Activated naive CD8-positive, alpha-beta T cell treated with anti-CD3 and anti-CD28 coated beads, Interleukin-2, amount 50 U/mL, for 24 hours (primary cell): ENCODE results near the gene CCL2.

ENCODE experiments used
- ATAC-seq: fragments of 150-1000 bp; cut with Tn5 transposase; one replicate; pipeline ENCODE4 v1.10.0; 2021
- DNase-seq: peaks from one replicate; pipeline ENCODE4 v3.0.0; 2021
- H3K27ac Mint-ChIP-seq: one replicate; pipeline ENCODE4 v1.8.0; 2021; ENCODE audit warnings: mild to moderate bottlenecking, mixed read lengths
- H3K27me3 Mint-ChIP-seq: one replicate; pipeline ENCODE4 v1.8.0; 2021; ENCODE audit warnings: mixed read lengths
- H3K36me3 Mint-ChIP-seq: one replicate; pipeline ENCODE4 v1.8.0; 2021; ENCODE audit warnings: low read depth, mixed read lengths
- H3K4me1 Mint-ChIP-seq: one replicate; pipeline ENCODE4 v1.8.0; 2021; ENCODE audit warnings: mixed read lengths
- H3K4me3 Mint-ChIP-seq: one replicate; pipeline ENCODE4 v1.8.0; 2021; ENCODE audit warnings: mild to moderate bottlenecking, moderate library complexity, mixed read lengths
- H3K9me3 Mint-ChIP-seq: one replicate; pipeline ENCODE4 v1.8.0; 2021; ENCODE audit warnings: mixed read lengths

CCL2 gene

DNA sequence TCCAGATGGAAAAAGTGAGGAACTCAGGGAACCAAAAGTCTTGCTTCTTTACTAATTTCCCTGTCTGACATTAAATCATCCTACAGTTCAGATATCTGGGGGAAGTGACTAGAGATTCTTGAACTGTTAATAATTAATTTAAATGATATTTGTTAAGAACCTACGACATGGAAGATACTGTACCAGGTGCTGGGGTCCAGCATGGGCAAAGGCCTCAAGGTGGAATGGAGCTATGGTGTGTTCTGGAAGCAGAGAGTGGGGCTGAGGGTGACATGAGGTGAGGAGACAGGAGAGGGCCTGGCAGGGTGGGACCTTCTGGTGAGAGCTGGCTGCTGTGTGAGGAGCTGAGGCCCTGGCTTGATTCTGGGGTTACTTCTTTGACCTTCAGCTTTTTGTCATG, 6.0 kb upstream of the CCL2 start:
- Mint-ChIP-seq H3K9me3 (no peaks in the 10 kb centered on the region), H3K36me3 (no peaks in the 10 kb centered on the region)

GRCh38 chr17:34249478-34249877, 5.6 kb upstream of the CCL2 start:
- no peaks in the 10 kb centered on the region for H3K9me3 Mint-ChIP-seq
- H3K27ac Mint-ChIP-seq: no peak overlapping the region
- no peak for DNase-seq
- peaks cover 8% of the 10 kb centered on the region for H3K4me1 Mint-ChIP-seq
- ATAC-seq: no peak
- peaks cover 19% of the 10 kb centered on the region for H3K27me3 Mint-ChIP-seq
- H3K36me3 Mint-ChIP-seq: no peaks in the 10 kb centered on the region
- H3K4me3 Mint-ChIP-seq: no peak overlapping the region

More for the DNA sequence above, 6.0 kb upstream of the CCL2 start:
- peaks cover 19% of the 10 kb centered on the region for H3K27me3 Mint-ChIP-seq
- ATAC-seq (no peak), DNase-seq (no peak)
- H3K27ac Mint-ChIP-seq: no peak overlapping the region
- peaks cover 8% of the 10 kb centered on the region for H3K4me1 Mint-ChIP-seq
- H3K4me3 Mint-ChIP-seq: no peak overlapping the region

DNA sequence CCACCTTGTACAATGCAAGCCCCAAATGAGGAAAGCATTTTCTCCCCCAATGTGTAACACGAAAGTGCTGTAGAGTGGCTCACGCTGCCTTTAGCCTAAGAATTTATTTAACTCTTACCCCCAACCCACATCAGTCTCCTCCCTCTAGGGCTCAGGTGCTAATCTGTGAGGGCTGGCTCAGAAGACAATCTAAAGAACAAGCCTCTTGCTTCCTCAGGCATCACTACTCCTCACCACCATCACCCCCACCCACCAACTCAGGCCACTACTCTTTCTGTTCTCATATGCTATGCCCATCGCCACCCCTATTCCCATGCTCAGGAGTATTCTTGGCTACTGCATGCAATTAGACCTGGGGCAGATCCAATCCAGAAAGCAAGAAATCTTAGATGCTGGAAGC, 3.9 kb upstream of the CCL2 start:
- Mint-ChIP-seq H3K27me3 (peaks cover 31% of the 10 kb centered on the region), H3K4me3 (no peak overlapping the region), H3K36me3 (no peaks in the 10 kb centered on the region), H3K9me3 (no peaks in the 10 kb centered on the region), H3K27ac (no peak overlapping the region), H3K4me1 (peaks cover 14% of the 10 kb centered on the region)
- ATAC-seq (no peak), DNase-seq (no peak)

DNA sequence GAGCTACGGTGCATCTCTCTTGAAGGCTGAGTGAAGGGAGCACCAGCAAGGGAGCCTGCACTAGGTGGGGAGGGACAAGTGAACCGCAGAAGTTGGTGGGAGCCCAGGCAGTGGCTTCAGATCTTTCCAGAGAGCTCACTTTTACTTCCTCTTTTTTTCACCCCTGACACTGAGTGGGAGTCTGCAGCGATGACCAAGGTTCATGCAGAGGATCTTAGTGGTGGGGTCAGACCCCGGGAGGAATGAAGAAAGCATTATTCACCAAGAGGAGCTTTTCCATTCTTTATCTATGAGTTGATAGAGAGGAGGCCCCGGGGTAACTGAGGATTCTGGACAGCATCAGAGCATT, 3.0 kb upstream of the CCL2 start:
- no peak overlapping the region for H3K4me3 Mint-ChIP-seq
- peak; percentile 39 for ATAC-seq

DNA sequence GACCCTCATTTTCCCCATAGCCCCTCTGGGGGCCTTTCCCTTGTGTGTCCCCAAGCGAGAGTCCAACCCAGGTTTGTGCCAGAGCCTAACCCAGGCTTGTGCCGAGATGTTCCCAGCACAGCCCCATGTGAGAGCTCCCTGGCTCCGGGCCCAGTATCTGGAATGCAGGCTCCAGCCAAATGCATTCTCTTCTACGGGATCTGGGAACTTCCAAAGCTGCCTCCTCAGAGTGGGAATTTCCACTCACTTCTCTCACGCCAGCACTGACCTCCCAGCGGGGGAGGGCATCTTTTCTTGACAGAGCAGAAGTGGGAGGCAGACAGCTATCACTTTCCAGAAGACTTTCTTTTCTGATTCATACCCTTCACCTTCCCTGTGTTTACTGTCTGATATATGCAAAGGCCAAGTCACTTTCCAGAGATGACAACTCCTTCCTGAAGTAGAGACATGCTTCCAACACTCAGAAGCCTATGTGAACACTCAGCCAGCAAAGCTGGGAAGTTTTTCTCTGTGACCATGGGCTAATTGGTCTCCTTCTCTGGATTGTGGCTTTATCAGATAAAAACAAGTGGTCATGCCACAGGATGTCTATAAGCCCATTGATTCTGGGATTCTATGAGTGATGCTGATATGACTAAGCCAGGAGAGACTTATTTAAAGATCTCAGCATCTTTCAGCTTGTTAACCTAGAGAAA, 2.5 kb upstream of the CCL2 start:
- peaks cover 9% of the 10 kb centered on the region for H3K4me1 Mint-ChIP-seq
- ATAC-seq (no peak), DNase-seq (no peak)
- no peaks in the 10 kb centered on the region for H3K36me3 Mint-ChIP-seq
- no peak overlapping the region for H3K4me3 Mint-ChIP-seq
- H3K27ac Mint-ChIP-seq: no peak overlapping the region
- H3K9me3 Mint-ChIP-seq: no peaks in the 10 kb centered on the region
- H3K27me3 Mint-ChIP-seq: peaks cover 35% of the 10 kb centered on the region

More for the DNA sequence above, 3.0 kb upstream of the CCL2 start:
- H3K4me1 Mint-ChIP-seq: peaks cover 9% of the 10 kb centered on the region
- H3K36me3 Mint-ChIP-seq: no peaks in the 10 kb centered on the region
- no peak overlapping the region for H3K27ac Mint-ChIP-seq
- H3K27me3 Mint-ChIP-seq: peaks cover 31% of the 10 kb centered on the region
- H3K9me3 Mint-ChIP-seq: no peaks in the 10 kb centered on the region
- no peak for DNase-seq

- Mint-ChIP-seq H3K27me3 (peaks cover 38% of the 10 kb centered on the region), H3K36me3 (no peaks in the 10 kb centered on the region), H3K4me1 (peaks cover 9% of the 10 kb centered on the region), H3K9me3 (no peaks in the 10 kb centered on the region), H3K27ac (no peak overlapping the region), H3K4me3 (no peak overlapping the region)
- ATAC-seq (no peak), DNase-seq (no peak)
Measured at GRCh38 chr17:34253139-34253525, 2.0 kb upstream of the CCL2 start.

DNA sequence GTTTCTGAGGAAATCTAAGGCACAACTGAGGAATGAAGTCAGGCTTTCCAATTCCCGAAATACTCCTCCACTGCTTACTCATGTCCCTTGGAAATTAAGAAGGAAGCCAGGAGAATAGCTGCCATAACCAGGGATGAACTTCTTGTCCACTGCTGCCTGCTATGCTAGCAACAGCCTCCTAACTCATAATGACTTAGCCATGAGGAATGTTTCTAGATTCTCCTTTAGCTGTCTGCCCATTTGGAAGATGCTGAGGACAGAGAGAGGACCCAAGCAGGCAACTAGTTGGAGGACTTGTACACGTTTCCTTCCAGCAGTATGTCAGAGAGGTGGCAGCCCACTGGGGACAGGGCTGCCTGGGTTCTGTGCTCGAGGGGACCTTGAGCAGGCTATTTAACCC, 939 bp upstream of the CCL2 start:
- no peaks in the 10 kb centered on the region for H3K36me3 Mint-ChIP-seq
- no peaks in the 10 kb centered on the region for H3K9me3 Mint-ChIP-seq
- H3K27me3 Mint-ChIP-seq: peaks cover 38% of the 10 kb centered on the region
- peaks cover 9% of the 10 kb centered on the region for H3K4me1 Mint-ChIP-seq
- H3K27ac Mint-ChIP-seq: no peak overlapping the region
- no peak for ATAC-seq
- H3K4me3 Mint-ChIP-seq: no peak overlapping the region
- DNase-seq: no peak

- H3K4me1 Mint-ChIP-seq: peaks cover 9% of the 10 kb centered on the region
- no peaks in the 10 kb centered on the region for H3K36me3 Mint-ChIP-seq
- H3K27me3 Mint-ChIP-seq: peaks cover 41% of the 10 kb centered on the region
- ATAC-seq (no peak), DNase-seq (no peak)
- no peaks in the 10 kb centered on the region for H3K9me3 Mint-ChIP-seq
- no peak overlapping the region for H3K27ac Mint-ChIP-seq
- H3K4me3 Mint-ChIP-seq: no peak overlapping the region
Measured at GRCh38 chr17:34255381-34255732, 272 bp downstream of the CCL2 start.

DNA sequence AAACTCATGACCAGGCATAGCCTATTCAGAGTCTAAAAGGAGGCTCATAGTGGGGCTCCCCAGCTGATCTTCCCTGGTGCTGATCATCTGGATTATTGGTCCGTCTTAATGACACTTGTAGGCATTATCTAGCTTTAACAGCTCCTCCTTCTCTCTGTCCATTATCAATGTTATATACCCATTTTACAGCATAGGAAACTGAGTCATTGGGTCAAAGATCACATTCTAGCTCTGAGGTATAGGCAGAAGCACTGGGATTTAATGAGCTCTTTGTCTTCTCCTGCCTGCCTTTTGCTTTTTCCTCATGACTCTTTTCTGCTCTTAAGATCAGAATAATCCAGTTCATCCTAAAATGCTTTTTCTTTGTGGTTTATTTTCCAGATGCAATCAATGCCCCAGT, 756 bp downstream of the CCL2 start:
- DNase-seq (no peak), ATAC-seq (no peak)
- Mint-ChIP-seq H3K27ac (no peak overlapping the region), H3K4me1 (peaks cover 9% of the 10 kb centered on the region), H3K9me3 (no peaks in the 10 kb centered on the region), H3K27me3 (peaks cover 36% of the 10 kb centered on the region), H3K4me3 (no peak overlapping the region), H3K36me3 (no peaks in the 10 kb centered on the region)

DNA sequence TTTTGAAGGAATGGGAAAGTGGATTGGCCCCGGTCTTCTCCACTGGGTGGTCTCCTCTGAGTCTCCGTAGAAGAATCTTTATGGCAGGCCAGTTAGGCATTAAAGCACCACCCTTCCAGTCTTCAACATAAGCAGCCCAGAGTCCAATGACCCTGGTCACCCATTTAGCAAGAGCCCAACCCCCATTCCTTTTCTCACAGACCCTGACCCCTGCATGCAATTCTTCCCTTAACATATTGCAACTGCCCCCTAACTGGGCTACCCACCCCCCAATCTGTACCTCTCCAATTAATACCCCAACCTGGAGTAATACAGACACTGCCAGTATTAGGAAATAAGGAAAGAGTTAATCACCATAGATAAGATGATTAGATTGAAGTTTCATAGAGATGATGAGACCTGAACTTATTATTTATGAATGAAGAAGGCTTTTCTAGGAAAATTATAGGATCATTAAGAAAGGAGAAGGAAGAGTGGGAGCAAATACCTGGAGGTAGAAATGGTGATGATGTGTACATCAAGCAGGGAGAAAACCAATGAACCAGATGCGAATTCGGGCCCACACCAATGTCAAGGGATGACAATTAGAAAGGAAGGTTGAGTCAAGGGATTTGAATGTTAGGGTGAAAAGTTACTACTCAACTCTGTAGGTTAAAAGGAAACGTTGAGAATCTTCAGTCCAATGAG, 2.4 kb downstream of the CCL2 start:
- H3K27ac Mint-ChIP-seq: no peak overlapping the region
- no peak overlapping the region for H3K4me3 Mint-ChIP-seq
- no peak for DNase-seq
- no peaks in the 10 kb centered on the region for H3K9me3 Mint-ChIP-seq
- peaks cover 9% of the 10 kb centered on the region for H3K4me1 Mint-ChIP-seq
- no peaks in the 10 kb centered on the region for H3K36me3 Mint-ChIP-seq
- peaks cover 31% of the 10 kb centered on the region for H3K27me3 Mint-ChIP-seq
- ATAC-seq: no peak

DNA sequence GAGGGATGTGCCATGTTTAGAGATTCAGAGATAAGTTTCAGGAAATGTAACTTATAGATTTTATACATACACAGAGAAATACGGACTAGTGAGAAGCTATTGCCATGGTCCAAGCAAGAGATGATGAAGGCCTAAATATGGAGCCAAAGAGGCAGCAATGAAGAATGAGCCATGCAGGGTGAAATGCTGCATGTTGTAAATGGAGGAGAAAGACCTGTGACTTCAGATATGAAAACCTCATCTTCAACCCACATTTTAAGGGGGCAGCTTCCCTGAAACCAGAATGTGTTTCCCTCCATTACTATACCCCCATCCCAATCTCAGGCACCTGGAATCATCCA, 2.9 kb downstream of the CCL2 start:
- no peak overlapping the region for H3K27ac Mint-ChIP-seq
- DNase-seq (no peak), ATAC-seq (no peak)
- no peak overlapping the region for H3K4me3 Mint-ChIP-seq
- no peaks in the 10 kb centered on the region for H3K36me3 Mint-ChIP-seq
- H3K4me1 Mint-ChIP-seq: peaks cover 6% of the 10 kb centered on the region
- peaks cover 26% of the 10 kb centered on the region for H3K27me3 Mint-ChIP-seq
- no peaks in the 10 kb centered on the region for H3K9me3 Mint-ChIP-seq

DNA sequence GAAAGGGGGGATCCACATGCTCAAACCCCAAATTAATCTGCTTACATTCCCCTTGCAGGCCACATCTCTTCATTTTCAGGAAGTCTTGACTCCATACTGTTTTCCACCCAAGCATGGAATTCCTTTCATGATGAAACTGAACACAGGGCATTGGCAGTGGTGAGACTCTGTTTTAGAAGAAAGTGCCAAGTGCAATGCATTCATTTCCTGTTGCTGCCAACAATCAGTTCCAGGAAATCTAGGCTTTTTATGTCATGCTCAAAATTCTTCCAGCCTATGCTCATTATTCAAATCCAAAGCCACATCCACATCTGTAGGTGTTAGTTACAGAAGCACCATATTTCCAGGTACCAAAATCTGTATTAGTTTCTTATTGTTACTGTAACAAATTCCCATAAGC, 4.1 kb downstream of the CCL2 start:
- Mint-ChIP-seq H3K4me1 (peaks cover 6% of the 10 kb centered on the region), H3K4me3 (no peak overlapping the region), H3K36me3 (no peaks in the 10 kb centered on the region), H3K27ac (no peak overlapping the region), H3K9me3 (no peaks in the 10 kb centered on the region), H3K27me3 (peaks cover 24% of the 10 kb centered on the region)
- no peak for DNase-seq
- no peak for ATAC-seq

DNA sequence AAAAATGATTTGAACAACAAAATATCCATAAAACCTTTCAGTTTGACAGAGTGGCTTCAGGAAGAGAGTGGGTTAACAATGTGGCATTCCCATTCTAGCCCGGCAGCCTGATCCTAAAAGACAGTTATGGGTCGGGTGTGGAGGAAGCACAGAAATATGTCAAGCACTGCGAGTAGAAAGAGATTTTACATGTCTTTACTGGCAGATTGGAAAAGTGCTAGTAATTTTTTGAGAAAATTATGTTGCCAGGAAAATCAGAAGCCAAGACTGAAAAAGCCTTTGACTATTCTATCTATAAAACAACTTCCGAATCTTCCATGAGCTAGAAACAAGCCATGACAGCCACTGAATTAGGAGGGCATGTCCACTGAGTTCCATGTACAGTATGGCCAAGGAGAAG, 5.8 kb downstream of the CCL2 start:
- ATAC-seq: no peak

DNA sequence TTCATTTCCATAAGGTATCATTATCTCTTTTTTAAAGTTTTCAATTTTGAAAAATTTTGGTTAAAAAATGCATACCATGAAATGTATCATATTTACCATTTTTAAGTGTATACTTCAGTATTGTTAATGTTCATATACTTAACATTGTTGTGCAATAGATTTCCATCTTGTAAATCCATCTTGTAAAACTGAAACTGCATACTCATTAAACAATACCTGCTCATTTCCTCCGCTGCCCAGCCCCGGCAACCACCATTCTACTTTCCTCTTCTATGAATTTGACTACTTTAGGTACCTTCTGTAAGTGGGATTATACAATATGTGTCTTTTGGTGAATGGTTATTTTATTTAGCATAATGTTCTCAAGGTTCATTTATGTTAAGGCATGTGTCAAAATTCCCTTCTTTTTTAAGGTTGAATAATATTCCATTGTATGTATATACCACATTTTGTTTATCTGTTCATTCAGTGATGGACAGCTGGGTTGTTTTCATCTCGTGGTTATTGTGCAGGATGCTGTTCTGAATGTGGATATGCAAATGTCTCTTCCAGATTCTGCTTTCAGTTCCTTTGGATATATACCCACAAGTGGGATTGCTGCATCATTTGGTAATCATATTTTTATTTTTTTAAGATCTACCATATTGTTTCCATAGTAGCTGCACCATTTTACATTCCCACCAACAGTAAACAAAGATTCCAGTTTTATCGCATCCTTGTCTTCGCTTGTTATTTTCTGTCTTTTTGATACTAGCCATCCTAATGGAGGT, 6.7 kb downstream of the CCL2 start:
- Mint-ChIP-seq H3K9me3 (no peaks in the 10 kb centered on the region), H3K27me3 (peaks cover 16% of the 10 kb centered on the region), H3K4me1 (no peaks in the 10 kb centered on the region), H3K36me3 (no peaks in the 10 kb centered on the region), H3K4me3 (no peak overlapping the region), H3K27ac (no peak overlapping the region)
- DNase-seq (no peak), ATAC-seq (no peak)

More for the DNA sequence above, 5.8 kb downstream of the CCL2 start:
- H3K9me3 Mint-ChIP-seq: no peaks in the 10 kb centered on the region
- no peaks in the 10 kb centered on the region for H3K36me3 Mint-ChIP-seq
- no peak for DNase-seq
- H3K4me3 Mint-ChIP-seq: no peak overlapping the region
- no peak overlapping the region for H3K27ac Mint-ChIP-seq
- peaks cover 17% of the 10 kb centered on the region for H3K27me3 Mint-ChIP-seq
- no peaks in the 10 kb centered on the region for H3K4me1 Mint-ChIP-seq

- DNase-seq (no peak), ATAC-seq (no peak)
- no peak overlapping the region for H3K27ac Mint-ChIP-seq
- no peaks in the 10 kb centered on the region for H3K9me3 Mint-ChIP-seq
- H3K4me1 Mint-ChIP-seq: no peaks in the 10 kb centered on the region
- no peak overlapping the region for H3K4me3 Mint-ChIP-seq
- H3K36me3 Mint-ChIP-seq: no peaks in the 10 kb centered on the region
- H3K27me3 Mint-ChIP-seq: peaks cover 9% of the 10 kb centered on the region
Measured at GRCh38 chr17:34265711-34266110, 10.6 kb downstream of the CCL2 start.
